ENCODE data around the gene OR1L1.

DNA sequence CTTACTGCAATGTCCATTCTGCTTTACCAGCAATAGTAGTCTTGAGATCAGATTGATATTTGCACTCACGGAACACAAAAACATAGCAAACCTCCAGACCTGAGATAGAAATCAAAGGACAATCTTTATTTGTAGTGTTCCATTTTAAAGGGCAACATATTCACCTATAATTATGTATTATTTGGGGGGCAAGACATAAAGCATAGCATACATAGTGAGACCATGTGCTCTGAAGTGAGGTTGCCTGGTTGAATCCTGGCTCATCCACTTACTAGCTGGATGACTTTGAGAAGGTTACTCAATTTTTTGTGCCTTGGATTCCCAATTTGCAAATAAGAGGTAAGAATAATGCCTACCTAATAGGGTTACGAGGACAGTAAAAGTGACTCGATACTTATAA is 4.0 kb upstream of the OR1L1 start, which contains the start of gene OR1B1:
- TF ChIP-seq EP300 (IDR thresholded peaks at IDR 0.05) (no peak), POLR2A (IDR thresholded peaks at IDR 0.05) (no peak)
- TF ChIP-seq, protein P1, sequence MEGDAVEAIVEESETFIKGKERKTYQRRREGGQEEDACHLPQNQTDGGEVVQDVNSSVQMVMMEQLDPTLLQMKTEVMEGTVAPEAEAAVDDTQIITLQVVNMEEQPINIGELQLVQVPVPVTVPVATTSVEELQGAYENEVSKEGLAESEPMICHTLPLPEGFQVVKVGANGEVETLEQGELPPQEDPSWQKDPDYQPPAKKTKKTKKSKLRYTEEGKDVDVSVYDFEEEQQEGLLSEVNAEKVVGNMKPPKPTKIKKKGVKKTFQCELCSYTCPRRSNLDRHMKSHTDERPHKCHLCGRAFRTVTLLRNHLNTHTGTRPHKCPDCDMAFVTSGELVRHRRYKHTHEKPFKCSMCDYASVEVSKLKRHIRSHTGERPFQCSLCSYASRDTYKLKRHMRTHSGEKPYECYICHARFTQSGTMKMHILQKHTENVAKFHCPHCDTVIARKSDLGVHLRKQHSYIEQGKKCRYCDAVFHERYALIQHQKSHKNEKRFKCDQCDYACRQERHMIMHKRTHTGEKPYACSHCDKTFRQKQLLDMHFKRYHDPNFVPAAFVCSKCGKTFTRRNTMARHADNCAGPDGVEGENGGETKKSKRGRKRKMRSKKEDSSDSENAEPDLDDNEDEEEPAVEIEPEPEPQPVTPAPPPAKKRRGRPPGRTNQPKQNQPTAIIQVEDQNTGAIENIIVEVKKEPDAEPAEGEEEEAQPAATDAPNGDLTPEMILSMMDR (IDR thresholded peaks at IDR 0.05) = no peak
